ENCODE data around the gene ARMH4.

Gene ARMH4

DNA sequence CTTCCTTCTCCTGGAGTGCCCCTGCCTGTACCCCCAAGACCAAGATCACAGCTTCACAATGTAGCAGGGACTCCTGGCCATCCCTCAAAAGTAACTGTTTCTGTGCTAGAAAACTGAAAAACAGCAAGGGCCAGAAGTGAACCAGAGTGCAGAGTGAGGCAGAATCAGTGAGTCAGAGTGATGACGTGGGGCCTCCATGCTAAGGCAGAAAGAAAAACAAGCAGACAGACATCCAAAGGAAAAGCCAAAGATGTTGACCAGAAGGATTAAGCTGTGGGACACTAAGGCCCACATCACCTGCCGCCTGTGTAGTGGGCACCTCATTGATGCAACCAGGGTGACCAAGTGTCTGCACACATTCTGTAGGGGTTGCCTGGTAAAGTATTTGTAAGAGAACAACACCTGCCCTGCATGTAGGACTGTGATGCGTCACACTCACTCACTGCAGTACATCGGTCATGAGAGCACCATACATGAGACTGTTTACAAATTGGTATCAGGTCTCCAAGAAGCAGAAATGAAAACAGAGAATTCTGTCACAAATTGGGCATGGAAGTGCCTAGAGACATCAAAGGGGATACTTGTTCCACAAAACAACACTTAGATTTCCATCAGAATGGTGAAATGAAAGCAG is 51.2 kb downstream of the ARMH4 start:
- in situ Hi-C loops (cut with MboI; ENCODE audit: low sequenced_read_pairs) = no loop called here

DNA sequence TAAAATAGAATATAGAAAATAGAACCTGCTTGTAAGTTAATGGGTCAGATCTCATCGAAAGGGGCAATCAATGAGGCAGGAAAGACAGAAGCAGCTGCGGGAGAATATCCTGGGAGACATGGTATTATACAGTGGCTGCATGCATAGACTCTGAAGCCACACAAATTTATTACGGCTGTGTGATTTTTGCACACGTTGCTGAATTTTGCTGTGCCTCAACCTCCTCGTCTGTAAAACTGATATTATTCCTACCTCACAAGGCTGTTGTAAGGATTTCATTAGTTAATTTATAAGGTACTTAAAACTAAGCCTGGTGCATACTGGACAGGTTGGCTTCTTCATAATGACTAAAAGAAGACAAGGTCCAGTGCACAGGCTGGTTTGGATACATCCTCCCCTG is 52.3 kb downstream of the ARMH4 start:
- in situ Hi-C loops (cut with MboI; ENCODE audit: low sequenced_read_pairs) = no loop called here

DNA sequence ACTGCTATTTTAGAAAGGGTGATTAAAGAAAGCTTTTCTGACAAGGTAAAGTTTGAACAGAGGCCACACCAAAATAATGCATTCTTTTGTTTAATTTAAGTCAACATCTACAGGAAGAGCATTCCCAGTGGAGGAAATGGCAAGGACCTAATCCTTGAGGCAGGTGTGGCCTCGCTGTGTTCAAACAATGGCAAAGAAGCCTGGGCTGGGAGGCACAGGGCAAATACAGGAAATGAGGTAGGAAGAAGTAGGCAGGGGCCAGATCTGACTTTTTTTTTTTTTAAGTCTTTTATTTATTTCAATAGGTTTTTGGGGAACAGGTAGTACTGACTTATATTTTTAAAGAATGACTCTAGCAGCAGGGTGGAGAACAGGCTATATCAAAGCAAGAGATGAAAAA is 53.5 kb downstream of the ARMH4 start:
- in situ Hi-C loops (cut with MboI; ENCODE audit: low sequenced_read_pairs) = no loop called here

DNA sequence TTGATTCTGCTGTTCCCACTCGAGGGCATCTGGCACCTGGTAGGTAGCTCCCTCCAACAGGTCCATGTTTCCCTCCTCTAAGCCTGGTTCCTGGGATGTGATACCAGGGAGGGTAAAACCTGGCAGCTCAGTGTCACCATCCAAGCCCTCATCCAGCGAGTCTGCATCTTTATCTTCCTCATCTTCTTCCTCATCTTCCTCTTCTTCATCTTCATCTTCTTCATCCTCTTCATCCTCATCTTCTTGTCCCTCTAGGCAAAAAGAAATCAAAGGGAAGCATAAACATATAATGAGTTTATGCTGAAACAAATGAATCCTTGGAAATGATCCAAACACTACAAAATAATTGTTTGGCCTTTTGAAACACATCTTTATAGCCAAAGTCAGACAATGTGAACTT is 55.3 kb downstream of the ARMH4 start:
- in situ Hi-C loops (cut with MboI; ENCODE audit: low sequenced_read_pairs) = no loop called here

DNA sequence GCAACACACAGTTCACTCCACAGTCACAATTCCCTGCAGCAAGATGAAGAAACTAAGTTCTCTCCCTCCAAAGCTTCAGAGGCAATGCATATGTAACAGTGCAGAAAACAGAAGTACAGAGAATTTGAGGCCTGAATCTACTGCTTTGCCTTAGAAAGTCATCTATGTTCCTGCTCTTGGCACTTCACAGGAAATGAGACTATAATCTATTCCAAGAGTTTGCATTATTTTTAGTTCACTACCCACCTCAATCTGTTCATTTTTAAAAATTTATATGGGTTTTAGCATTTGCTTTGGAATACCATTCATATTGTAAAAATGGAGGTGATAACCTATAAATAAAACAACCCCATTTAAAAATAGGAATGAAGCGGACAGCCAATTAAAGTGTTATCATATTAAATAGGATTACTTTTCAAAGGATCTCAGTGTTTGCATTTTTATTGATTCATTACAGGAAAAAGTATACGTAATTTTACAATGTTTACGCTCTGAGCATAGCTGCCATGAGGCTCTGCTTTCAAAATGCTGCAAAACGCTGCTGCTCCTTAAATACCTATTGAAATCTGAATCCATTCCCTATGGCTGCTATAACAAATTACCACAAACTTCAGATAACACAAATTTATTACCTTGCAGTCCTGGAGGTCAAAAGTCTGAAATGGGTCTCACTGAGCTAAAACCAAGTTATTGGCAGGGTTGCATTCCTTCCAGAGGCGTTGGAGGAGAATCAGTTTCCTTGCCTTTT is 60.0 kb downstream of the ARMH4 start:
- in situ Hi-C loops (cut with MboI; ENCODE audit: low sequenced_read_pairs) = no loop called here

DNA sequence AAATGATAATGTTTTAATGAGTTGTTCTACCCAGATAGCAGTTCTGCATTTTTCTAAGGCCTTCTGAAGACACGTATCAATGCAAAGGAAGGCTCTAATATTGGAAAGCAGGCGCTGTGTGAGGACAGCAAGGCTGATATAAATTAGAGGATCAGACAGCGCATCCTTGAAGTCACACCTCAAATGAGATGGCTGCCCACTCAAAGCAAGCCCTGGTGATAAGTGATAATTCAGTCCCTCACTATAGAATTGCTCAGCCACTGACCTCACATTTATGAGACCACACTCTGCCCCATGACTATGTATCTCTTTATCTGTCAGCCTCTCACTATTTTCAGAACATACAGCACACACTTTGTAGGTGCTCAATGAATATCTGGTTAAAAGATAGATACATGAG is 62.4 kb downstream of the ARMH4 start:
- in situ Hi-C loops (cut with MboI; ENCODE audit: low sequenced_read_pairs) = no loop called here

DNA sequence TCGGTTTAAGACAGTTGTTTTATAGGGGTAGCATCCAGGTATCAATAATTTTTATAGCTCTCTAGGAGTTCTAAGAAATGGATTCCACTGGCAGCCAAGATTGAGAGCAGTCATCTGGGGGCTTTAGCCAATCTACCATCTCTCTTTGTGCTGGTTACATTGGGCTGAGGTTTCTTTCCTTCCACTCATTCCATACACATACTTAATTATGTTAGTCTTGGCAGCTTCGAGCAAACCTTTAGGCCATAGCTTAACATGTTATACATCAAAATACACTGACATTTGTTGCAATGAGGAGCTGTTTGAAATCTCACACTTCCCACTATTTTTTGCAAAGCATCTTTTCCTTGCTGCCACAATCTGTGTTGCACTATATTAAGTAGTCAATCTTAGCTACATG is 63.1 kb downstream of the ARMH4 start:
- in situ Hi-C loops (cut with MboI; ENCODE audit: low sequenced_read_pairs) = no loop called here

DNA sequence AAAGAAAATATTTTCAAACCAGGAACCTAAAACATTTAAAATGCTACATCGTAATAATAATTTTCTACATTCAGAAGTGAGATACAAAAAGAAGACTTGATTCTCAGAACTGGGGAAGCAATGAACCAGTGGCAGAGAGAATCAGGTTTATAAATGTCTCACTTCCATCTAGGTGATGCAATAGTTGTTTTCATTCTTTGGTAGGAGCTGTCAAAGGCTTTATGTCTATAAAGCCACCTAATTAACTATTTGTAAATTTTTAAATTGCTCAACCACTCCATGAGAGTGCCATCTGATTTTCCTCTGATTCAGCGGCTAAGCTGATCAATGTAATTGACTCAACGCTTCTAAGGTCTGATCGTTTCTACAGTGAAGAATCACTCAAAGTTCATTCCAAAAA is 66.1 kb downstream of the ARMH4 start:
- in situ Hi-C loops (cut with MboI; ENCODE audit: low sequenced_read_pairs) = no loop called here

DNA sequence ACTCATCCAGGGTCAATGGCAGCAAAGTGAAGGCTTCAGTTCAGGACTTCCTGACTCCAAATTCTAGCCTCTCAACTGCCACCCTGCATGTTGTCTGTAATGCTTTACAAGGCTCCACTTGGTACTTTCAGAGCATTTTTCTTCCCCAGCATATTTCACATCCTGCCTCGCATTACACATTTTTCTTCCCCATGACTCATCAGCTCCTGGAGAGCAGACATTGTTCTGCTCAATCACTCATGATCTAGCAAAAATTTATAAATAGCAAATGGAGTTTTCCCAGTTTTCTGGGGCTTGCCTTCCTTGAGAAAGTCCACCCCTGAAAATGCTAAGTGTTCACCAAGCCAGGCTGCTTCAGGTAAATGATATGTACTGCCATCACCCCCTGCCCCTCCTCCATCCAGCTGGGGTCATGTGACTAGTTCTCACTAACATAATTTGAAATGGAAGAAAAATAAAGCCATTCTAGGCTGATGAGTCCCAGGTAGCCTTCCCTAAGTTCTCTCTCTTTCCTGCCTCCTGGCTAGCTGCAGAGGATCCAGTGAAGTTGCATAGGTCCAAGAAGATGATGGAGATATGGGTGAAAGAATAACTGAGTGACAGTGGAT is 69.4 kb downstream of the ARMH4 start:
- in situ Hi-C loops (cut with MboI; ENCODE audit: low sequenced_read_pairs) = no loop called here

DNA sequence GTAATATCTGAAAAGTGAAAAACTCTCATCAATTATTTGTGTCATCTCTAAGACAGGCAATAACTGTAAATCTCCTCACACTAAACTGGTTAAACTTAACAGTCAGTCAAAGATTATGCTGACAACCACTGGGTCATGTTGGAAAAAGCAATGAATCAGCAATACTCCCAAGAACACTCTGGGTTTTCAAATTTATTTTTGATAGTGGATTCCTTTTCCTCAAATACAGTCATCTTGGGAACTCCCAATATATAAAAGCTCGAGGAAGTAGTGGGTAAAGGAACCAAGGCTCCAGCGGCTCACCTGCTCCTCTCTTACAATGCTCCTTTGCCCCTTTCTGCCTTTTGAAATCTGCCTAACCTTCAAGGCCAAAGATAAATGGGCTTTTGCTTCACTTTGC is 70.0 kb downstream of the ARMH4 start:
- in situ Hi-C loops (cut with MboI; ENCODE audit: low sequenced_read_pairs) = no loop called here

DNA sequence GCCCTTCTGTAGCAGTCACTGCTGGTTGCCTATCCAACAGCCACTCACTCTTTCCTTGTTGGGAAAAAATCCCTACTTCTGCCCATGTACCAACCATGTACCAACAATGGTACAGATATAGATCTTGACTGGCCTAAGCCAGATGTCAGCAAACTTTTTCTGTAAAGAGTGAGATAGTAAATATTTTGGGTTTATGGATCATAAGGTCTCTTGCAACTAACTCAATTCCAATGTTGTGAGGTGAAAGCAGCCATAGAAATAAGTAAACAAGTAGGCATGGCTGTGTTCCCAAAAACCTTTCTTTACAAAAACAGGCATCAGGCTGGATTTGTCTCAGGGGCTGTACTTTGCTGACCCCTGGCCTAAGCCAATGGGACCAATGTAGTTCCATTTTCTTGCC is 73.5 kb downstream of the ARMH4 start:
- in situ Hi-C loops (cut with MboI; ENCODE audit: low sequenced_read_pairs) = no loop called here

DNA sequence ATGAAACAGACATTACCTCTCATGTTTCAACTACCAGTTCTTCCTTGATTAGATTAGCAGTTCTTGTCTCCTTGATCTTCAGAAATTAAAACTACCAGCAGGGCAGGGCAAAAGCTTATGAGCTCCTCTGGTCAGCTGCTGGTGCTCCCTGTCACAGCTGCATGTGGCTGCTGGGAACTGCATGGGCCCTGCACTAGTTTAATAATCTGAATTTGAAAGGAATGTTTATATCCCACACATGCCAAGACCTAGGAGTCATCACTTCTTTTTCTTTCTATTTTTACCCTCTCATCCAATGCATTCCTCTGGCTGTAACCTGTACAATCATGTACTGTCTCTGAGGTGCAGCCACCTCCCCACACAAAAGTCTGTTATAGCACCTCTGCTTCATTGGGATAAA is 73.9 kb downstream of the ARMH4 start:
- in situ Hi-C loops (cut with MboI; ENCODE audit: low sequenced_read_pairs) = no loop called here

DNA sequence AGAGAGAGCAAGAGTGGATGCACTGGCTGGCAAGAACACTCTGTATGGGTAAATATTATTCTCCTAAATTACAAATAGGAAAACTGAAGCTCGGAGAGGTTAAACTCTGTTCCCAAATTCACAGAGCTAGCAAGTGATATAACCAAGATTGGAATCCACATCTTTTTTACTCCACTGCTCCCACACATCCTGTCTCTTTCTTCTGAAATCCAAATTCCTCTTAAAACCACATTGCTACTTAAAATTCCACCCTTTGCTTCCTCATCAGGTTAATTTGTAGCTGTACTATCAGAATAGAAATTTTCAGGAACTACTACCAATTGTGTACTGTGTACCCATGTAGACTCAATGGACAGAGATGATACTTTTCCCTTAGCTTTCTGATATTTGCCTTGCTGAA is 74.4 kb downstream of the ARMH4 start:
- in situ Hi-C loops (cut with MboI; ENCODE audit: low sequenced_read_pairs) = no loop called here

DNA sequence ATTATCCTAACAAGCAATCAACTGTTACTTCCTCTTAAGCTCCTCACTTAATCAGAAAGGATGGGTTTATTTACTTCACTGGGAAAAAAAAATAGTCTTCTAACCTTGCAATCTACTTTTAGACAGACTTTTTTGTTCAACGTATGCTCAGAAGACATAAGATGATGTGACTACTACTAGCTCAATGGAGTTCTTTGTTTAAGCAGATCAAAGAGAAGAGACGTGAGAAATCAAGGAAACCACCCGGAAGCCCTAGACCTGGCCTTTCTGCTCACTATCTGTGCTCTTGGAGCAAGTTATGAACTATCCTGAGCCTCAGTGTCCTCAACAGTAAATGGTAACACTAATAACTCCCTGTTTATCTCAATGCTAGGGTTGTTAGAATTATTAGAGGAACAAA is 78.5 kb downstream of the ARMH4 start:
- in situ Hi-C loops (cut with MboI; ENCODE audit: low sequenced_read_pairs) = no loop called here

DNA sequence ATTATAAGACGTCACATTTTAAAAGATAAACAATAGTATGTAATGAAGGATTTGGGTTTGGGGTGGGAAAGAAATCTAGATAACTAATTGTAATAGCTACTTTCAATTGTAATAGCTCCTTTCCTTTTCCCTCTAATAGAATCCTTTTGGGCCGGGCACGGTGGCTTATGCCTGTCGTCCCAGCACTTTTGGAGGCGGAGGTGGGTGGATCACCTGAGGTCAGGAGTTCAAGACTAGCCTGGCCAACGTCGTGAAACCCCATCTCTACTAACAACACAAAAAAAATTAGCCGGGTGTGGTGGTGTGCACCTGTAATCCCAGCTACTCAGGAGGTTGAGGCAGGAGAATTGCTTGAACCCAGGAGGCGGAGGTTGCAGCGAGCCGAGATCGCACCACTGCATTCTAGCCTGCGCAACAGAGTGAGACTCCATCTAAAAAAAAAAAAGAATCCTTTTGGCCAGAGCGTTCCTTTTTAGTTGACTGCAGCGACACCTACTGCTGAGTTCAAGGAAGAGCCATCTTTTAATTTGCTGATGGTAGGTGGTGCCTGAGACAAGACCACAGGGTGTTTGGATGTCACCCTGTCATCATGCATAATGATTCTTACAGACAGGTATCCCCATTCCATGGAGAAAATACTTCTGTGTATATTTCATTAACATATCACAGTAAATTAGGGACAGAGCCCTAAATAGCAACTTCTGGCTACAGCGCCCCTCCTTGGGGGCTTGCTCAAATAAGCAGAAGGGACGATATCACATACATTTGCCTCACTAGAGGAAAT is 79.5 kb downstream of the ARMH4 start:
- in situ Hi-C loops (cut with MboI; ENCODE audit: low sequenced_read_pairs) = no loop called here

DNA sequence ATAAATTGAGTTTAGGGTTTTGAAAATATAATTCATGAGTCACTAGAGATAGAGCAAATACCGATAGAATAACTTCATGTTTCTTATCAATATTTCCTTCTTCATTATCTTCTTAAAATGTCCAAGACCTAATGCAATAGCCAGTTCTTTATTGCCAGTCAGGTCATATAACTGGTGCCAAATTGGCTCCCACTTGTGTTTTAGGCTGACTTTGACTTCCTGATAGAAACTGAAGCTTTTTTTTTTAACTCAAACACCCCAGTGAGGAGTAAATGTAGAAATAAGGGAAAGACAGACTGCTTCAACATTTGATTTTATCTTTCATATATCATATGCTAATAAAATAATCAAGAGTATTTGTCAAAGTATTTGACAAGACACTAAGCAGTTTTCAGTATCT is 80.7 kb downstream of the ARMH4 start:
- in situ Hi-C loops (cut with MboI; ENCODE audit: low sequenced_read_pairs) = no loop called here

DNA sequence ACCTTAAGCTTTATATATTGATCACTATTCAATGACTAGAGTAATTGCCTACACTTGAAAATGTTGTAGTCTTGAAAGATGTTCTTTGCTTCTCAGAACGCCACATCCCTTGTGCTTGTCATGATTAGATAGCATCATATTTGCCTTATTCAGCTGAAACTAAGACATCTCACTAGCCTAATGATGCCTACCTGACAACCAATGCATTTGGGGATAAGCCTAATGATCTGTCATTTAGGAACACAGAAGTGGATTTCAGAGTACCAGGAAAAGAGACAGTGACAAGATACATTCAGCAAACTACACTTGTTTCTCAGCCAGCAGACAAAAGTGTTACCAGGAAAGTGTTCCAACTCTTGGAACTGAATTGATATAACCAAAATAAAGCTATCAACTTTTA is 83.7 kb downstream of the ARMH4 start:
- in situ Hi-C loops (cut with MboI; ENCODE audit: low sequenced_read_pairs) = no loop called here

DNA sequence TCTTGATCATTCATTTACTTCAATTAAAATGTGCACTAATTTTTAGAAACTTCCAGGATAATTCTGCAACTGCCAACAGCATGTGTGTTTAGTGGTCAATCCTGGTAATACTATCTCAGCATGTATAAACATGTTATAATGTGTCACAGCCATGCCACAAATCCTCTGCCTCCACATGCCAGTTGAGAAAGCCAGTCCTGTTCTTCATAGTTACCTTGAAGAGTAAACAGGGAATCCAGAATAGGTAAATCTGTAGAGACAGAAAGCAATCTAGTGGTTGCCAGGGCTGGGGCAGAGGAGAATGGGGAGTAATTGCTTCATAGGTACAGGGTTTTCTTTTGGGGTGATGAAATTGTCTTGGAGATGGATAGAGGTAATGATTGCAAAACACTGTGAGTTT is 85.9 kb downstream of the ARMH4 start:
- in situ Hi-C loops (cut with MboI; ENCODE audit: low sequenced_read_pairs) = no loop called here

DNA sequence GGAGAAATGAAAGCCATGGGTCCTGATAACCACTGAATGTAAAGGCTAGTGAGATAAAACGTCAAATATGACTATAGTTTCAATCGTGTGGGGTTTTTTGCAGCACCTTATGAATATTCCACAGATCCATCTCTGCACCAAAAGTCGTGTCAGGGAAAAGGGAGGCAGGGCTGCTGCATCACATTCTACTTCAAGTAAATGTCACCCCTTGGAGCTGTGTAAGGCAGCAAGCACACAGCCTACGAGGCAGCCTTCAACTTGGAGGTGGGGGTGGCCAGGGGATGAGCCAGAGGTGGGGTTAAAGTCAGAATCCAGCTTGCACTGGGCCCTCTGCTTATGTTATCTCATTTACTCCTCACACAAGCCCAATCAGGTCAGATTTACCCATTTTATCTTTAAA is 90.4 kb downstream of the ARMH4 start:
- in situ Hi-C loops (cut with MboI; ENCODE audit: low sequenced_read_pairs) = no loop called here

DNA sequence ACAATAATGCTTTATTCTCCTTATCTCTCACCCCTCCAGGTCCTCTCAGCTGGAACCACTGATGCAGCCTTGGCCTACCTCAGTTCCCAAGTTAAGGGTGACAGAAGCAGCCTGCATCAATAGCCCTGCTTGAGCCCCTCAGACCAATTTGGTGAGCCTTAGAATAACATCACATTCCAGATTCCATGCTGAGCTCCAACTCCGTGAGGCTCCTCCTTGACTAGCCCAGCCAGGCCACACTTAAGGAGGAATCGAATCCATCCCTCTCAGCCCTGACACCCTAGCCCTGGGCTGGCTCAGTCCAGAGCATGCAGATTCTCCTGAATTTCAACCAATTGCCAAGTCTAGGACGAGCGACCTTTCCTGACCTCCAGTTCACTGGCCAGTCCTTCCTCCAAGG is 91.1 kb downstream of the ARMH4 start:
- in situ Hi-C loops (cut with MboI; ENCODE audit: low sequenced_read_pairs) = no loop called here

DNA sequence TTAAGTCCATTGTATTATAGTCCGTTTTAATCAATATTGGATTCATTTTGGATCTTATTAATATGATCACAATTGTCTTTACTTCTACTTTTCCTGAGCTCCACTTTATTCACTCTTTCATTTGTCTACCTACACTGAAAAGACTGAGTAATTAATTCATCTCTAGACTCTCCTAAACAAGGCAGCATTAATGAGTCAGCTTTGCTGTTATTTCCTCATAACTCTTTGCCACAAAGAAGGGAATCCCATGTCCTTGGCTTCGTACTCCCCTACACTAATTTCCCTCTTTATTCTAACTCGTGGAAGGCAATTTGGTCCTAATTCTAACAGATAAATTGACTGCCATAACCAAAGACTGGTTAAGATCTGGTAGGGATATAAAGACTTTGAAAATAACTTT is 91.9 kb downstream of the ARMH4 start:
- in situ Hi-C loops (cut with MboI; ENCODE audit: low sequenced_read_pairs) = no loop called here

DNA sequence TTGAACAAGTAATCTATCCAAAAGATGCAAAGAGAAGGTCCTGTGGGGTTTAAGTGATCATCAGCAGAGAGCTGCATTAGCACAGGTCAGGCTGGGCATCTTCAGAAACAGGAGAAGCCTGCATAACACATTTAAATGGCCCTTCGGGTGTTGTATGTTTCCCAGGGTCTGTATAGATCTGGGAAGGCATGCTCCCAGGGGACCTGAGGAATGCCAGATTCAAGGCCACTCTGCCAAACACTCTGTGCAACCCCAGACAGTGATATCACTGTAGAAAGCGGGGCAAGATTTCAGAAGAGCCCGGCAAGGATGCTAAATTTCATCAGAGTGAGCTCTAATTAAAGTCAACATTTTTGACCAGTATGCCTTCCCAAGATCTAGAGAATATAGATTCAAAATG is 92.9 kb downstream of the ARMH4 start:
- in situ Hi-C loops (cut with MboI; ENCODE audit: low sequenced_read_pairs) = no loop called here
